ENCODE measurements around the gene ATP2A3.

- TF ChIP-seq POLR2AphosphoS5 (IDR thresholded peaks at IDR 0.05; ENCODE audit: low read depth, low read length) (no peak), REST (IDR thresholded peaks at IDR 0.05; ENCODE audit: insufficient read depth in 1 of 2, low read depth in 2 of 2, low read length in 2 of 2) (no peak)
Measured at GRCh38 chr17:3980381-3981014, 16.3 kb upstream of the ATP2A3 start.

Data from PFSK-1 (cell line).